Raji (cell line): ENCODE measurements around the gene PGP.
A peak's percentile ranks its signal among the peaks of the same experiment; 100 is the strongest.

Source experiments
- POLR2A ChIP-seq: IDR thresholded peaks from 2 replicates; pipeline ENCODE4 v1.6.1; 2011; ENCODE audit warnings: low read depth, low read length, control low read depth; ENCODE audit not compliant: insufficient read depth

Gene PGP, protein sequence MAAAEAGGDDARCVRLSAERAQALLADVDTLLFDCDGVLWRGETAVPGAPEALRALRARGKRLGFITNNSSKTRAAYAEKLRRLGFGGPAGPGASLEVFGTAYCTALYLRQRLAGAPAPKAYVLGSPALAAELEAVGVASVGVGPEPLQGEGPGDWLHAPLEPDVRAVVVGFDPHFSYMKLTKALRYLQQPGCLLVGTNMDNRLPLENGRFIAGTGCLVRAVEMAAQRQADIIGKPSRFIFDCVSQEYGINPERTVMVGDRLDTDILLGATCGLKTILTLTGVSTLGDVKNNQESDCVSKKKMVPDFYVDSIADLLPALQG

GRCh38 chr16:2214719-2214968 lies at the start of gene PGP:
TSS of gene PGP (minus strand) at chr16:2214840. CDS start at chr16:2214777, 63 bp downstream.
- no peak; the same call in 1 of the 2 replicates for TF ChIP-seq POLR2A

DNA sequence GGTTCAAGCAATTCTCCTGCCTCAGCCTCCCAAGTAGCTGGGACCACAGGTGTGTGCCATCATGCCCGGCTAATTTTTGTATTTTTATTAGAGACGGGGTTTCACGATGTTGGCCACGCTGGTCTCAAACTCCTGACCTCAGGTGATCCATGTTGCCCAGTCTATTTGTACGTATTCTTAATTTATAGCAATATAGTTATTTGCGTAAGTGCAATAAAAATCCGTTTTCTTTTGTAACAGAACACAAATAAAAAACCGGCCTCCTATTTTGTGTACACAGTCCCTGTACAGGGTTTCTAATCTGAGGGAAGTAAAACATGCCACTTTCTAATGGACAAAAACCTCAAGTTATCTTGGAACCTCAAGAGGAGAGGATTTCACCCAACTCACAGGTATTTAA lies 45.6 kb upstream of the PGP start:
- TF ChIP-seq POLR2A, result no peak

DNA sequence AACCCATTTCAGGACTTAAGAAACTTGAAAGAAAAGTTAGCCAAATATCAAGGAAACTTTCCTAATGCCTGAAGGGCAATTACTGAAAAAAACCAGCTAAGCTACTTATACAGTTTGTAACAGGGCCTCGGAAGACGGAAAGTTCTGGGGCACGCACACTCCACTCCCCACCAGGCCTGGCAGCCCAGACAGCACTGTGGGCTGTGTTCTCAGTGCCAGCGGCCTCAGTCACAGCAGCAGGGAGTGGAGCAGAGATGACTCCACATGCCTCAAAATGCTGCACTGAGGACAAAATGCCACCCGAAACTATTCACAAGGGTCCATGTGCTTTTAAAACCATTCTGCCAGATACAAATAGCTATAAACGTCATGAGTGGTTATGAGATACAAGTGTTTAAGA lies 43.1 kb upstream of the PGP start:
- TF ChIP-seq POLR2A, result no peak

DNA sequence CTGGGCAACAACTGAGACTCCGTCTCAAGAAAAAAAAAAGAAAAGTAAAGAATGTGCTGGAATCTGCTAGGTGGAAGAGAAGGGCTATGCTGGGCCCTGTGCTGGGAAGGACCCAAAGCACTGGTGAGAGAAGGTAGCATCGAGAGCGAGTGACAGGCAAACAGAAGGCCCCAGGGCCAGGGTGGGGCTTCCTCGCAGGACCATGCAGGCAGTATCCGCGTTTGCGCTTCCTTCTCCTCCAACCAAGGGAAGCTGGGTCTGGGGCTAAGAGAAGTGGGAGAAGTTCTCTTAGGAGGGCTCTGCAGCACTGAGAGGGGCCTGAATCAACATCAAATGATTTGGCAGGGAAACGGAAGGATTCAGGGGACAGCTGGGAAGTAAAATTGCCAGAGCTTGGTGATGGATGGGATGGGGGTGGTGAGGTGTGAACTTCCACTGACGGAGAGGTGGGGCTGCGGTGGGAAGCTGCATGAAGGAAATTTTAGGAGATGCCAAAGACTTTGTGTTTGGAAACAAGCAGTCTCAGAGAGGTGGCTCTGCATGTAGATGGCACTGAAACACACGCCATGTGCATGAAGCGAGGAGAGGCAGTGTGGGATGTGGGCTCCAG lies 42.0 kb upstream of the PGP start:
- no peak for TF ChIP-seq POLR2A

DNA sequence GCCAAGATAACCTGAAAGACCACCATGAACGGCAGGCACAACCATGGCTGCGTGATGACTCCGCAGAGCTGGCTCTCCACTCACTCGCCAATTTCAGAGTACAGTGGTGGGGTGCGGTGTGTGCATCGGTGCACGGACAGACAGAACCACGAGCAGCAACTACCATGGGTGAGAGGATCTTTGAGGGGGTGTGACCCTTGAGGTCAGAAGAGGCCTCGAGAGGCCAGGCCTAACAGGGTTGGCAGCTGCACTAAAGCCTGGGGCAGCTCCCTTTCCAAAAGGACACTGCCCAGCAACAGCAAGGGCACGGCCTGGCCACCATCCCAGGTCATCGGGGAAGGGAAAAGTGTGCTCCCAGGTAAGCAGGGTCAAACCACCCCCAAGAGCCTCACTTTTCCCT lies 38.7 kb upstream of the PGP start:
- TF ChIP-seq POLR2A, result no peak

- TF ChIP-seq POLR2A, result no peak
Measured at GRCh38 chr16:2252806-2253148, 38.1 kb upstream of the PGP start.

- TF ChIP-seq POLR2A, result peak; percentile 87
Measured at GRCh38 chr16:2251296-2252111, 36.9 kb upstream of the PGP start, which contains the start of gene ECI1. TSS of gene ECI1 (minus strand) at chr16:2251587. CDS start at chr16:2251566, 21 bp downstream.

GRCh38 chr16:2250652-2251295 lies 36.1 kb upstream of the PGP start:
- no peak for TF ChIP-seq POLR2A

- no peak for TF ChIP-seq POLR2A
Measured at GRCh38 chr16:2246301-2246885, 31.8 kb upstream of the PGP start.

- no peak for TF ChIP-seq POLR2A
Measured at GRCh38 chr16:2244926-2245795, 30.5 kb upstream of the PGP start.

GRCh38 chr16:2244301-2244700 lies 29.7 kb upstream of the PGP start:
- TF ChIP-seq POLR2A, result no peak

GRCh38 chr16:2243781-2244180 lies 29.1 kb upstream of the PGP start:
- TF ChIP-seq POLR2A, result 0 out of 2 replicates have a peak, but pooled peaks have one; percentile 13

DNA sequence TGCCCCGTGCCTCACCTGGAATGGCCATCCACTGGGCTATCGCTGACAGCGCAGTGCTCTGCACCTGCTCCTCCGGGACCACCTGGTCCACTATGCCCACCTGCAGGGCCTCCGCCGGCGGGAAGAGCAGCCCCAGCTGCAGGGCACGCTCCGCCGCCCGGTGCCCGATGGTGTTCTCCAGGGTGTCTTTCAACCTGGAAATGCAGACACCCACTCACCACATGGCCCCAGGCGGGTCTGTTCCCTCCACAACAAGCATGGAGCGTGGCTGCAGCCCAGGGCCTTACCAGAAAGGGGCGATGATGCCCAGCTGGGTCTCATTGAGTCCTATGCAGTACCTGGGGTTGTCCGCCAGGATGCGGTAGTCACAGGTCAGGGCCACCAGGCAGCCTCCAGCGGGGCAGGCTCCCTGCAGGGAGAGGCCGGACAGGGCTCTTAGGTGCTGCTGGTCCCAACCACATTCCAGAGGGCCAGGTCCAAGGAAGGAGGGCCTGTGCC lies 28.4 kb upstream of the PGP start:
- no peak for TF ChIP-seq POLR2A

- no peak for TF ChIP-seq POLR2A
Measured at GRCh38 chr16:2242598-2242997, 28.0 kb upstream of the PGP start.
